Measurements from ENCODE around the gene ZNF710. TPM values are rescaled to one million over a fixed set of nuclear protein-coding genes. Genes with fewer than 3 reads are reported as not detected.
"Not testable (repeated sequence)": the region's sequence is repeated elsewhere in the genome, so short reads cannot be mapped to it uniquely, and the experiment has no call there.

ZNF710 gene, protein sequence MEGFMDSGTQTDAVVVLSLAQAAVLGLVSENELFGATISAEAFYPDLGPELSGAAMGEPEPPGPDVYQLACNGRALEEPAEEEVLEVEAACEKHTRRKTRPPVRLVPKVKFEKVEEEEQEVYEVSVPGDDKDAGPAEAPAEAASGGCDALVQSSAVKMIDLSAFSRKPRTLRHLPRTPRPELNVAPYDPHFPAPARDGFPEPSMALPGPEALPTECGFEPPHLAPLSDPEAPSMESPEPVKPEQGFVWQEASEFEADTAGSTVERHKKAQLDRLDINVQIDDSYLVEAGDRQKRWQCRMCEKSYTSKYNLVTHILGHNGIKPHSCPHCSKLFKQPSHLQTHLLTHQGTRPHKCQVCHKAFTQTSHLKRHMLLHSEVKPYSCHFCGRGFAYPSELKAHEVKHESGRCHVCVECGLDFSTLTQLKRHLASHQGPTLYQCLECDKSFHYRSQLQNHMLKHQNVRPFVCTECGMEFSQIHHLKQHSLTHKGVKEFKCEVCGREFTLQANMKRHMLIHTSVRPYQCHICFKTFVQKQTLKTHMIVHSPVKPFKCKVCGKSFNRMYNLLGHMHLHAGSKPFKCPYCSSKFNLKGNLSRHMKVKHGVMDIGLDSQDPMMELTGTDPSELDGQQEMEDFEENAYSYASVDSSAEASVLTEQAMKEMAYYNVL
- polyA plus RNA-seq (2012; ENCODE audit: low read depth, missing spikeins) = 5.9 TPM

DNA sequence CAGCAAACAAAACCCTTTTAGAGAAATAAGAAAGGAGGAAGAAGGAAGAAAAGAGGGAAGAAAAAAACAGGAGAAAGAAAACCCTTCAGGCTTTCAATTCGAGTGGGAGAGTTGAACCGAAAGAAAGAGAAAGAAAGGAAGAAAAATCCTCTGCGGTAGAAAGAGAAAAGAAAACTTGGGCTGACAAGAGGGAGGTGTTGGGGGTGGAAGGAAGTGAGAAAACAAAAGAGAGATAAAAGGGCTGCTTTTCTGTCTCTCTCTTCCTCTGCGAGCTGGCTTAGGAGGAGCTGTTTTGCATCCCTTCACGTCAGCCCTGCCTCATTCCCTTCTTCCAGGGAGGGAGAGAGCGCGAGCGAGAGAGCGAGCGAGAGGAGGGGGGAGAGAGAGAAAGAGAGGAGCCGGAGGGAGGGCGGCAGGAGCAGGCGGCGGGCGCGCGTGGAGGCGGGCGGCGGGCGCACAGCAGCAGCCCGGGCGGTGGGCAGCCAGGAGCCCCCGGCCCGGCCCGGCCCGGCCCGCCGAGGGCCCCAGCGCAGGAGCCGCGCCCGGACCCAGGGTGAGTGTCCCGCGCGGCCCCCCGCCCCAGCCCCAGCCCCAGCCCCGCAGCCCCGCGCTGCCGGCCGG is at the start of gene ZNF710:
Gene ZNF710, plus strand, starts transcription at position 263 of the 621 bp plus-strand sequence. CDS start 65,814 bp downstream, outside the sequence.
- peak; percentile 61 for DNase-seq (ENCODE audit: insufficient read length, low spot score)
- no peak for TF ChIP-seq POU2F2 (IDR thresholded peaks at IDR 0.05; ENCODE audit: low read depth, low read length)
- no peak for TF ChIP-seq PAX5 (IDR thresholded peaks at IDR 0.05; ENCODE audit: insufficient read depth, low read length, severe bottlenecking)
- TF ChIP-seq SPI1 (IDR thresholded peaks at IDR 0.05; ENCODE audit: low read depth, low read length) = peak; percentile 75
- peak; percentile 46; the same call in 1 of the 2 replicates for TF ChIP-seq TAF1 (IDR thresholded peaks at IDR 0.05; ENCODE audit: low read depth, low read length)
- TF ChIP-seq POLR2AphosphoS5 (IDR thresholded peaks at IDR 0.05; ENCODE audit: low read depth, low read length) = 0 out of 2 replicates have a peak, but pooled peaks have one; percentile 25
- TF ChIP-seq POLR2A (IDR thresholded peaks at IDR 0.05; ENCODE audit: low read depth, low read length) = peak; percentile 42; the same call in 1 of the 2 replicates
- peak; percentile 5 for FAIRE-seq

DNA sequence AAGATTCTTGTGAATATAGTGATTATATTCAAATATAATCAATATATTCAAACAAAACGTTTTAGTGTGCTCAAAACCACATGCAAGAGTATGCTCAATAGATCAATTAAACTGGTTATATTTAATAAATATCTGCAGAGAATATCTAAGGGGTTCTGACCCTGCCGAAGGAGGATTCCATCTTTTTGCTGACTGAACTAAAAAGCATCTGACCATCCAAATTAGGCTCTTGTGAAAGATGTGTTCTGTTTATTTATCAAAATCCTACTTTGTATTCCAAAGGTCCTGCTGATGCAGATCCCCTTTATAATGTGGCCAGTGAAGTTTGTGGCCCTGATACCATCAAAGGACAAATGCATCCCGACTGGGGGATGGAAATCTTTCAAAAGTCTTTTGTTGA is 46.6 kb upstream of the ZNF710 start:
- FAIRE-seq (no peak), DNase-seq (ENCODE audit: insufficient read length, low spot score) (no peak)
- TF ChIP-seq POLR2A (IDR thresholded peaks at IDR 0.05; ENCODE audit: low read depth, low read length) = no peak
- TF ChIP-seq TAF1 (IDR thresholded peaks at IDR 0.05; ENCODE audit: low read depth, low read length) = no peak
- TF ChIP-seq PAX5 (IDR thresholded peaks at IDR 0.05; ENCODE audit: insufficient read depth, low read length, severe bottlenecking) = no peak
- no peak for TF ChIP-seq POLR2AphosphoS5 (IDR thresholded peaks at IDR 0.05; ENCODE audit: low read depth, low read length)
- TF ChIP-seq POU2F2 (IDR thresholded peaks at IDR 0.05; ENCODE audit: low read depth, low read length) = no peak
- no peak for TF ChIP-seq SPI1 (IDR thresholded peaks at IDR 0.05; ENCODE audit: low read depth, low read length)

DNA sequence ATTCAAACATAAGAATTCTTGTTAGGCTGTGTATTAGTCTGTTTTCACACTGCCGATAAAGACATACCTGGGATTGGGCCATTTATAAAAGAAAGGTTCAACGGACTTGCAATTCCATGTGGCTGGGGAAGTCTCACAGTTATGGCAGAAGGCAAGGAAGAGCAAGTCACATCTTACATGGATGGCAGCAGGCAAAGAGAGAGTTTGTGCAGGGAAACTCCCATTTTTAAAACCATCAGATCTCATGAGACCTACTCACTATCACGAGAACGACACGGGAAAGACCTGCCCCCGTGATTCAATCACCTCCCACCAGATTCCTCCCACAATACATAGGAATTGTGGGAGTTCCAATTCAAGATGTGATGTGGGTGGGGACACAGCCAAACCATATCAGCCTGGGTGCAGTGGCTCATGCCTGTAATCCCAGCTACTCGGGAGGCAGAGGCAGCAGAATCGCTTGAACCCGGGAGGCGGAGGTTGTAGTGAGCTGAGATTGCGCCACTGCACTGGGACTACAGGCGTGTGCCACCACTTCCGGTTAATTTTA is 45.6 kb upstream of the ZNF710 start:
- not testable (repeated sequence) for FAIRE-seq; DNase-seq (ENCODE audit: insufficient read length, low spot score)

DNA sequence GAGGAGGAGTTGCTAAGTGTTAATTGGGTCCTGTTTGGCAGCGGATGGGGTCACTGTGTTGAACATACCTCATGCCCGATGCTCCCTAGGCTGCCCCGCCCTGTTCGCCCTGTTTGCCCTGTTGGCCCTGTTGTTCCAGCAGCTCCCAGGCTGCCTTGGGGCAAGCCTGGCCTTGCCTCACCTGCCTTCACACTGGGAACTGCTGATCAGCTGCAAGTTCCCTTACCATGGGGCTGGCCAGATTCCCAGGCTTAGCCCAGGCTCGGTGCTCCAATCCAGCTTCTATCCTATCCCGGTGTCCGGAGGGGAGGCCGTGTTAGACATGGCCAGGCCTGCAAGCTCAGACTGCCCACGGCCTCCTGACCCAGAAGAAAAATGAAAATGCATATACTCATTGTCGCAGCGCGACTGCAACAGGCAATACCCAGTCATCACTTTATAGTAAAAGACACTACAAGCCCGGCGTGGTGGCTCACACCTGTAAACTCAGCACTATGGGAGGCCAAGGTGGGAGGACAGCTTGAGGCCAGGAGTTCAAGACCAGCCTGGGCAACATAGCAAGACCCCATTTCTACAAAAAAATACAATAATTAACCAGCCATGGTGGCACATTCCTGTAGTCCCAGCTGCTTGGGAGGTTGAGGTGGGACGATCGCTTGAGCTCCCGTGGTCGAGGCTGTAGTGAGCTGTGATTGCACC is 42.9 kb upstream of the ZNF710 start:
- no peak for DNase-seq (ENCODE audit: insufficient read length, low spot score)
- TF ChIP-seq PAX5 (IDR thresholded peaks at IDR 0.05; ENCODE audit: insufficient read depth, low read length, severe bottlenecking) = no peak
- no peak for TF ChIP-seq SPI1 (IDR thresholded peaks at IDR 0.05; ENCODE audit: low read depth, low read length)
- TF ChIP-seq POU2F2 (IDR thresholded peaks at IDR 0.05; ENCODE audit: low read depth, low read length) = no peak
- no peak for TF ChIP-seq POLR2A (IDR thresholded peaks at IDR 0.05; ENCODE audit: low read depth, low read length)
- no peak for TF ChIP-seq POLR2AphosphoS5 (IDR thresholded peaks at IDR 0.05; ENCODE audit: low read depth, low read length)
- FAIRE-seq = no peak

DNA sequence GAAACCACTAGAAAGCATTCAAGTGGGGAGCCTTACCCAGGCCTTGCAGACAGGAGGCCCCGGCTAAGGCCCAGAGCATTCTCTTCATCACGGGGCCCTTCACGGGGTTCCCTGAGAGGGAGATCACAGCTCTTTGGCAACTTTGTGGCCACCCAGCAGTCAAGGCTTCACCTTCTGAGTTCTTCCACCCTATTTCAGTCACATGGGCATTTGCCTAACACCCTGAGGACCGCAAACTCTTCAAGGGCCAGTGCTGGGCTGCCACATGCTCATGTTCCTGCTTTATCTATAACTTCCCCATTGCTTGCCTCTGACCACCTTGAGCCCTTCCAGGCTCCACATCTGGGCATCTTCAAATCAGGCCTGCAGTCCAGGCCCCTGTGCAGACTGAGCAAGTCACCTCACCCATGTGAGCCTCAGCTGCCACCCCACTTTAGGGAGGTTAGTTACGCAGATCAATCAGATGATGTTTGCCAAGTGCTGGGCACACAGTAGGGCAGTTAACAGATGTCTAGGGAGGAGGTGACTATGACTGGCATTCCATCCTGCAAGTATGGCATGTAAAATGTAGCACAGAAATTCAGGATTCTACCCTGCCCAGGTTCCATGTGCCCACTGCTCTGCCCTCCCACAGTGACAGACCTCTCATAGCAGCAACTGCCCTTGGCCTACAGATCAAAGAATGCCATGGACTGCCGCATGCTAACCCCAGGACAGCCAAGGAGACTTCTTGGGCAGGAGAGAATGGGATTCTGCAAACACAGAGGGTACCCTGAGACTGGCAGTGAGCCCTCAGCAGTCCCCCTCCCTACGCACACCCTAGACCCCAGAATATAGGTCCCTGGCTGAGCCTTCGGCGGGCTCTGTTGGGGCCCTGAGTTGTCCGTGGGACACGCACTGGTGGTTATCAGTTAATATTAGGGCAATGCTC is 37.6 kb upstream of the ZNF710 start:
- TF ChIP-seq POU2F2 (IDR thresholded peaks at IDR 0.05; ENCODE audit: low read depth, low read length) (no peak), PAX5 (IDR thresholded peaks at IDR 0.05; ENCODE audit: insufficient read depth, low read length, severe bottlenecking) (no peak), TAF1 (IDR thresholded peaks at IDR 0.05; ENCODE audit: low read depth, low read length) (no peak), POLR2AphosphoS5 (IDR thresholded peaks at IDR 0.05; ENCODE audit: low read depth, low read length) (no peak), POLR2A (IDR thresholded peaks at IDR 0.05; ENCODE audit: low read depth, low read length) (no peak), SPI1 (IDR thresholded peaks at IDR 0.05; ENCODE audit: low read depth, low read length) (no peak)
- DNase-seq (ENCODE audit: insufficient read length, low spot score) (no peak), FAIRE-seq (no peak)

DNA sequence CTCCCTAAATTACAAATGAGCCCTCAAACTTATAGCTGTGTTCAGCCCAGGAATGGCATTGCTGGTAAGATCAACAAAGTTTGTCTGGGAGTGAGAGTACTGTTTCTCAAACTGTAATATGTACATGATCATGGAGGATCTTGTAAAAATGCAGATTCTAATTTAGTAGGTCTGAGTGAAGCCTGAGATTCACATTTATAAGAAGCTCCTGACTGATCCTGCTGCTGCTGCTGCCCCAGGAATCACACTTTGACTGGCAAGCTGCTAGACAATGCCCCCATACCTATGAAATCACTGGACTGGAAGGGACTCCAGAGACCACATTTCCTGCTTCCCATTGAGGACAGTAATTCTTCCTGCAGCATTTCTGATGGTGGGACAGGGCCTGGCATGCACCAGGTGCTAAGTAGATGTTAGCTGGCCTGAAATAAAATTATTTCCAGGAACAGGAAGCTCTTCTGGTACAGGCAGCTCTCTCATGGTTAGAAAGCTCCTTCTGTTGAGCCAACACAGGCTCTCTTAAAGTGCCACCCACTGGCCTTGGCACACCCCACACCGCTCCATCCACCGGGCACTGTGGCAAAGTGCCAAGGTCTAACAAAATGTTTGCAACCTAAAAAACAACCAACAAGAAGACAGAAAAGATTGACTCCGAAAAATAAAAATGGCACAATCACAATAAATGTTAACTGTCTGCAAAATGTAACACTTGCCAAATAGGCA is 36.7 kb upstream of the ZNF710 start:
- FAIRE-seq (no peak), DNase-seq (ENCODE audit: insufficient read length, low spot score) (no peak)
- TF ChIP-seq TAF1 (IDR thresholded peaks at IDR 0.05; ENCODE audit: low read depth, low read length) (no peak), POLR2AphosphoS5 (IDR thresholded peaks at IDR 0.05; ENCODE audit: low read depth, low read length) (no peak), SPI1 (IDR thresholded peaks at IDR 0.05; ENCODE audit: low read depth, low read length) (no peak), POU2F2 (IDR thresholded peaks at IDR 0.05; ENCODE audit: low read depth, low read length) (no peak)

DNA sequence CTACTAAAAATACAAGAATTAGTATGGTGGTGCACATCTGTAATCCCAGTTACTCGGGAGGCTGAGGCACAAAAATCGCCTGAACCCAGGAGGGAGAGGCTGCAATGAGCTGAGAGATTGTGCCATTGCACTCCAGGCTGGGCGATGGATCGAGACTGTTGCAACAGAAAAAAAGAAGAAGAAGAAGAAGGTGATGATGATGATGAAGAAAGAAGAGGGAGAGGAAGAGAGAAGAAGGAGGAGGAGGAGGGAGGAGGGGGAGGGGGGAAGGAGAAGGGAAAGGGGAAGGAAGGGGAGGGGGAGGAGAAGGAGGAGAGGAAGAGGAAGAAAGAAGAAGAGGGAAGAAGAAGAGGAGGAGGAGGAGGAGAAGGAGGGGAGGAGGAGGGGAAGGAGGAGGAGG is 33.2 kb upstream of the ZNF710 start:
- no peak for TF ChIP-seq PAX5 (IDR thresholded peaks at IDR 0.05; ENCODE audit: insufficient read depth, low read length, severe bottlenecking)
- no peak for TF ChIP-seq POLR2AphosphoS5 (IDR thresholded peaks at IDR 0.05; ENCODE audit: low read depth, low read length)
- TF ChIP-seq POU2F2 (IDR thresholded peaks at IDR 0.05; ENCODE audit: low read depth, low read length) = no peak
- TF ChIP-seq POLR2A (IDR thresholded peaks at IDR 0.05; ENCODE audit: low read depth, low read length) = no peak
- no peak for TF ChIP-seq TAF1 (IDR thresholded peaks at IDR 0.05; ENCODE audit: low read depth, low read length)
- no peak for TF ChIP-seq SPI1 (IDR thresholded peaks at IDR 0.05; ENCODE audit: low read depth, low read length)
- DNase-seq (ENCODE audit: insufficient read length, low spot score) (no peak), FAIRE-seq (no peak)

DNA sequence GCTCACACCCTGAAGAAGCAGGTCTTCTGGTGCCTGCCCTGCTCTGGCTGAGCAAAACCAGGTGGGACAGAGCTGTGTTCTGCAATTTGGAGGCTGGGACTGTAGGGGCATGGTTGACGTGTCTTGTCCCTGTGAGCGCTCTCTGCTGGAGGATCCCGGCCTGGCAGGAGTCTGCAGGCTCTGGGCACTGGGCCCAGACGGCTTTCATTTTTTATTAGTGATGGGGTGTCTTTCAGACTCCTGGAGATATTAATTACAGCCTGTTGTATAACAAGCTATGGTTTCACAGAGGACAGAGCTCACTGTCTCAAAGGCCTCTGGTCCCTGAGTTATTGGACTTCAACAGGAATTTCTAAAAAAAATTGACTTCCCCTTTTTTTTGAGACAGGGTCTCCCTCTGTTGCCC is 29.5 kb upstream of the ZNF710 start:
- no peak for TF ChIP-seq POU2F2 (IDR thresholded peaks at IDR 0.05; ENCODE audit: low read depth, low read length)
- TF ChIP-seq SPI1 (IDR thresholded peaks at IDR 0.05; ENCODE audit: low read depth, low read length) = peak; percentile 43
- no peak for TF ChIP-seq POLR2A (IDR thresholded peaks at IDR 0.05; ENCODE audit: low read depth, low read length)
- DNase-seq (ENCODE audit: insufficient read length, low spot score) (peak; percentile 43), FAIRE-seq (no peak)
